ENCODE results near the gene DCDC2B.

- TF ChIP-seq CTCF (IDR thresholded peaks at IDR 0.05; ENCODE audit: borderline replicate concordance, extremely low read depth, low read length, poor library complexity, severe bottlenecking) (no peak), EZH2 (IDR thresholded peaks at IDR 0.05; ENCODE audit: borderline replicate concordance, low read depth, low read length, severe bottlenecking) (no peak)
Observed at GRCh38 chr1:32239337-32239736, 30.4 kb downstream of the DCDC2B start.

Measured in DND-41 (cell line).